GM13976 (cell line): ENCODE results near the gene NTN5.

Experiments used
- DNase-seq: peaks from one replicate; pipeline ENCODE4 v3.0.0; 2012; ENCODE audit warnings: low spot score
- CTCF ChIP-seq: IDR thresholded peaks from 2 replicates; pipeline ENCODE4 v1.5.1; 2012; ENCODE audit warnings: borderline replicate concordance, mild to moderate bottlenecking; ENCODE audit not compliant: insufficient read depth; ENCODE audit errors: extremely low read depth, missing control alignments, control extremely low read depth
- in situ Hi-C: fragments of 300-500 bp; cut with MboI; formaldehyde crosslinking; loops from one replicate; pipeline ENCODE4 v1.12.0; 2022; ENCODE audit warnings: low sequenced_read_pairs, mixed read lengths, inconsistent platforms; ENCODE audit not compliant: unreplicated experiment

NTN5 gene

GRCh38 chr19:48614436-48615230 lies 58.2 kb downstream of the NTN5 start, which contains the start of gene FAM83E:
FAM83E (minus strand) TSS chr19:48615076; CDS start chr19:48613372, 1,704 bp downstream.
- DNase-seq, result peak; percentile 48
- in situ Hi-C loops, result no loop called here
- no peak for TF ChIP-seq CTCF

GRCh38 chr19:48613852-48614435 lies 58.9 kb downstream of the NTN5 start:
- in situ Hi-C loops, result no loop called here
- peak; percentile 49 for DNase-seq
- no peak for TF ChIP-seq CTCF

- in situ Hi-C loops, result no loop called here
- TF ChIP-seq CTCF, result no peak
- no peak for DNase-seq
Observed at GRCh38 chr19:48613024-48613851, 59.6 kb downstream of the NTN5 start.

- DNase-seq, result no peak
- in situ Hi-C loops, result no loop called here
- TF ChIP-seq CTCF, result no peak
Observed at GRCh38 chr19:48611872-48612271, 60.9 kb downstream of the NTN5 start.
